ENCODE data around the gene B4GALT2. TPM values are rescaled to one million over a fixed set of nuclear protein-coding genes. Genes with fewer than 3 reads are reported as not detected.
A peak's percentile ranks its signal among the peaks of the same experiment; 100 is the strongest.

B4GALT2 gene
- total RNA-seq, 1 donor from 2014 or later: 61.7 TPM

- peaks cover 37% of the 10 kb centered on the region for H3K4me1 Mint-ChIP-seq (ENCODE audit: low read depth)
- H3K4me3 Mint-ChIP-seq (ENCODE audit: low read depth): no peak overlapping the region
- H3K27me3 Mint-ChIP-seq: no peaks in the 10 kb centered on the region
- TF ChIP-seq CTCF (IDR thresholded peaks at IDR 0.05; ENCODE audit: unreplicated experiment): no peak
- no peak for DNase-seq (ENCODE audit: low spot score, unreplicated experiment)
- no peaks in the 10 kb centered on the region for H3K36me3 Mint-ChIP-seq (ENCODE audit: insufficient read depth)
- no peaks in the 10 kb centered on the region for H3K9me3 Mint-ChIP-seq (ENCODE audit: low read depth)
- no peak overlapping the region for H3K27ac Mint-ChIP-seq
Observed at GRCh38 chr1:43993206-43993914, 14.3 kb downstream of the B4GALT2 start.

DNA sequence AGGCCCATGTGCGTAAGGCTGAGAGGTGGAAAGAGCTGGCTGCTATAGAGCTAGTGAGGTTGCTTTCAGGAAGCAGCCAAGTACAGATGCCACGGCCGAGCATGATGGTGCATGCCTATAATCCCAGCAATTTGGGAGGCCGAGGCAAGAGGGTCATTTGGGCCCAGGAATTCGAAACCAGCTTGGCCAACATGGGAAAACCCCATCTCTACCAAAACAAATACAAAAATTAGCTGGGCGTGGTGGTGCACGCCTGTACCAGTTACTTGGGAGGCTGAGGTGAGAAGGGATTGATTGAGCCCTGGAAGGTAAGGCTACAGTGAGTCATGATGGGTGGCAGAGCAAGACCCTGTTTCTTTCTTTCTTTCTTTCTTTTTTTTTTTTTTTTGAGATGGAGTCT lies 15.1 kb downstream of the B4GALT2 start:
- no peak for TF ChIP-seq CTCF (IDR thresholded peaks at IDR 0.05; ENCODE audit: unreplicated experiment)
- Mint-ChIP-seq H3K27me3 (no peaks in the 10 kb centered on the region), H3K4me3 (ENCODE audit: low read depth) (no peak overlapping the region), H3K36me3 (ENCODE audit: insufficient read depth) (peaks cover 3% of the 10 kb centered on the region), H3K4me1 (ENCODE audit: low read depth) (peaks cover 41% of the 10 kb centered on the region), H3K9me3 (ENCODE audit: low read depth) (no peaks in the 10 kb centered on the region), H3K27ac (no peak overlapping the region)
- DNase-seq (ENCODE audit: low spot score, unreplicated experiment): no peak

- Mint-ChIP-seq H3K4me3 (ENCODE audit: low read depth) (no peak overlapping the region), H3K27ac (no peak overlapping the region), H3K4me1 (ENCODE audit: low read depth) (peaks cover 41% of the 10 kb centered on the region), H3K27me3 (no peaks in the 10 kb centered on the region), H3K36me3 (ENCODE audit: insufficient read depth) (peaks cover 3% of the 10 kb centered on the region), H3K9me3 (ENCODE audit: low read depth) (no peaks in the 10 kb centered on the region)
- DNase-seq (ENCODE audit: low spot score, unreplicated experiment): no peak
- TF ChIP-seq CTCF (IDR thresholded peaks at IDR 0.05; ENCODE audit: unreplicated experiment): peak; percentile 40
Observed at GRCh38 chr1:43994794-43995790, 16.1 kb downstream of the B4GALT2 start.

GRCh38 chr1:43995984-43996732 lies 17.1 kb downstream of the B4GALT2 start:
- H3K4me1 Mint-ChIP-seq (ENCODE audit: low read depth): peaks cover 37% of the 10 kb centered on the region
- H3K36me3 Mint-ChIP-seq (ENCODE audit: insufficient read depth): peaks cover 4% of the 10 kb centered on the region
- H3K4me3 Mint-ChIP-seq (ENCODE audit: low read depth): no peak overlapping the region
- H3K27me3 Mint-ChIP-seq: no peaks in the 10 kb centered on the region
- DNase-seq (ENCODE audit: low spot score, unreplicated experiment): no peak
- no peak overlapping the region for H3K27ac Mint-ChIP-seq
- no peaks in the 10 kb centered on the region for H3K9me3 Mint-ChIP-seq (ENCODE audit: low read depth)
- TF ChIP-seq CTCF (IDR thresholded peaks at IDR 0.05; ENCODE audit: unreplicated experiment): no peak

DNA sequence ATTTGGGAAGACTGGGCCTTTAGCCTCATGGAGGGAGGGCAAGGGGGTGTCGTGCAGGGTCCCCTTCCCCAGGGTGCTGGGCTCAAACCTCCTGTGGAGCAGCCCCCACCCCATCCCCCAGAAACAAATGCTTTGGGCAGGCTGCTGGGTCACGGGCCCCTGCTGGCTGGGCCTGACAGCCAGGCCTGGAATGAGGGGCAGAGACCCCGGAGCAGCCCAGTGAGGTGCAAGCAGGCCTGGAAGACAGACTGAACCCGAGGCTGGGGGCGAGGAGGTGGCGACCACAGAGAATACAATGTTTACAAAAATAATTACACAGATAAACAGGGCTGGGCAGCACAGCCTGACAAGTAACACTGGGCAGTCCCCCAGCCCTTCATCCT lies 17.7 kb downstream of the B4GALT2 start:
- no peaks in the 10 kb centered on the region for H3K9me3 Mint-ChIP-seq (ENCODE audit: low read depth)

More for the DNA sequence above, 17.7 kb downstream of the B4GALT2 start:
- Mint-ChIP-seq H3K27me3 (no peaks in the 10 kb centered on the region), H3K4me3 (ENCODE audit: low read depth) (no peak overlapping the region), H3K36me3 (ENCODE audit: insufficient read depth) (peaks cover 6% of the 10 kb centered on the region), H3K4me1 (ENCODE audit: low read depth) (peaks cover 37% of the 10 kb centered on the region), H3K27ac (no peak overlapping the region)
- no peak for DNase-seq (ENCODE audit: low spot score, unreplicated experiment)
- no peak for TF ChIP-seq CTCF (IDR thresholded peaks at IDR 0.05; ENCODE audit: unreplicated experiment)
